ENCODE data around the gene PCNX2. TPM values are rescaled to one million over a fixed set of nuclear protein-coding genes. Genes with fewer than 3 reads are reported as not detected.

The PCNX2 gene
- total RNA-seq, 1 experiment from 2014 or later = 15.3 TPM

GRCh38 chr1:232974971-232975370 is 320.6 kb downstream of the PCNX2 start:
- H3K36me3 ChIP-seq (ENCODE audit: control insufficient read depth in 1 of 2, insufficient read depth in 2 of 2, low read length in 2 of 2) = peaks cover 3 to 23% of the 10 kb centered on the region in 2 experiments; a peak in 3 of 4 replicates
- TF ChIP-seq MAX (IDR thresholded peaks at IDR 0.05) (no peak), POLR2AphosphoS5 (IDR thresholded peaks at IDR 0.05; ENCODE audit: low read depth, low read length) (no peak), CTCF (IDR thresholded peaks at IDR 0.05 in 2 of 3, conservative IDR thresholded peaks at IDR 0.05 in 1 of 3; ENCODE audit: borderline replicate concordance in 1 of 3, insufficient read depth in 1 of 3, low read depth in 2 of 3, low read length in 2 of 3) (no peak), SRF (IDR thresholded peaks at IDR 0.05; ENCODE audit: low read depth) (no peak), RAD21 (IDR thresholded peaks at IDR 0.05; ENCODE audit: low read depth) (no peak), POLR2A (IDR thresholded peaks at IDR 0.05; ENCODE audit: borderline replicate concordance, extremely low read depth, insufficient read depth, insufficient read length) (no peak), YY1 (IDR thresholded peaks at IDR 0.05; ENCODE audit: extremely low read depth, insufficient replicate concordance, low read depth, low read length) (no peak), SIN3A (IDR thresholded peaks at IDR 0.05; ENCODE audit: low read depth) (no peak), ZBTB33 (IDR thresholded peaks at IDR 0.05; ENCODE audit: extremely low read depth, insufficient replicate concordance, low read length) (no peak), EGR1 (IDR thresholded peaks at IDR 0.05; ENCODE audit: low read depth) (no peak), ZFX (IDR thresholded peaks at IDR 0.05) (no peak), TCF7L2 (IDR thresholded peaks at IDR 0.05; ENCODE audit: borderline replicate concordance, extremely low read depth, insufficient read depth, insufficient read length) (no peak), ATF3 (IDR thresholded peaks at IDR 0.05) (no peak), JUND (IDR thresholded peaks at IDR 0.05) (no peak), ZNF274 (IDR thresholded peaks at IDR 0.05; ENCODE audit: low read depth, low read length) (no peak), EZH2 (IDR thresholded peaks at IDR 0.05) (no peak), EZH2phosphoT487 (IDR thresholded peaks at IDR 0.05; ENCODE audit: borderline replicate concordance) (no peak), SP1 (IDR thresholded peaks at IDR 0.05; ENCODE audit: low read depth) (no peak), FOSL1 (IDR thresholded peaks at IDR 0.05; ENCODE audit: low read depth) (no peak)
- intact Hi-C loops (cut with micrococcal nuclease) = no loop called here
- ChIA-PET RAD21 (ENCODE audit: low non-redundant PET in 1 of 2, low total read pairs in 2 of 2, uncharacterized antibody in 2 of 2, unreplicated experiment in 2 of 2) (no interaction called here), CTCF (no interaction called here), POLR2A (no interaction called here)
- peaks cover 4% of the 10 kb centered on the region in 2 experiments; a peak in 2 of 4 replicates for H3K9me3 ChIP-seq (ENCODE audit: control insufficient read depth in 1 of 2, insufficient read depth in 1 of 2, low read depth in 1 of 2, low read length in 2 of 2)
- H3K4me2 ChIP-seq (ENCODE audit: low read length) = no peak overlapping the region
- H3K79me2 ChIP-seq (ENCODE audit: insufficient read depth, low read length) = no peaks in the 10 kb centered on the region
- no peak overlapping the region for H2AFZ ChIP-seq (ENCODE audit: low read depth, low read length, poor library complexity, severe bottlenecking)
- no peak for ATAC-seq
- H3K9ac ChIP-seq (ENCODE audit: low read length) = no peak overlapping the region
- no peaks in the 10 kb centered on the region for H3K4me1 ChIP-seq (ENCODE audit: control insufficient read depth in 1 of 2, insufficient read depth in 2 of 2, low read length in 2 of 2)
- H3K27me3 ChIP-seq (ENCODE audit: insufficient read depth, low read length) = no peaks in the 10 kb centered on the region
- H4K20me1 ChIP-seq (ENCODE audit: insufficient read depth) = no peaks in the 10 kb centered on the region
- no peaks in the 10 kb centered on the region for H3K9me2 ChIP-seq (ENCODE audit: insufficient read depth)
- no peak overlapping the region for H3K4me3 ChIP-seq (replicated peaks in 1 of 2; ENCODE audit: low read depth in 1 of 2, low read length in 2 of 2)
- BruUV-seq (replicated peaks) = no TSS peak
- no peak for DNase-seq (ENCODE audit: low read depth, low spot score)
- no peak overlapping the region for H3K27ac ChIP-seq (ENCODE audit: low read depth, low read length)

Measured in HCT116 (cell line).